ENCODE data around the gene NUDT16L1.

Gene NUDT16L1

GRCh38 chr16:4683255-4684057 lies 9.9 kb upstream of the NUDT16L1 start:
- 93 to 95% methylated on average over 17 of the region's 17 CpGs for WGBS, 2 experiments
- Histone ChIP-seq H3K4me1 (ENCODE audit: control insufficient read depth, insufficient read depth, low read length) (no peaks in the 10 kb centered on the region), H3K36me3 (ENCODE audit: control insufficient read depth, insufficient read depth, low read length) (peaks cover 7% of the 10 kb centered on the region), H3K27me3 (ENCODE audit: control insufficient read depth, insufficient read depth, low read length, poor library complexity, severe bottlenecking) (no peaks in the 10 kb centered on the region), H3K9me3 (ENCODE audit: control insufficient read depth, low read length) (no peaks in the 10 kb centered on the region), H3K27ac (ENCODE audit: insufficient read depth, low read depth, low read length, poor library complexity, severe bottlenecking) (no peak overlapping the region), H3K4me3 (ENCODE audit: insufficient read depth, low read depth, low read length) (no peak overlapping the region)

- Histone ChIP-seq H3K4me1 (ENCODE audit: control insufficient read depth, insufficient read depth, low read length) (no peaks in the 10 kb centered on the region), H3K4me3 (ENCODE audit: insufficient read depth, low read depth, low read length) (no peak overlapping the region), H3K9me3 (ENCODE audit: control insufficient read depth, low read length) (no peaks in the 10 kb centered on the region), H3K36me3 (ENCODE audit: control insufficient read depth, insufficient read depth, low read length) (peaks cover 7% of the 10 kb centered on the region), H3K27me3 (ENCODE audit: control insufficient read depth, insufficient read depth, low read length, poor library complexity, severe bottlenecking) (no peaks in the 10 kb centered on the region), H3K27ac (ENCODE audit: insufficient read depth, low read depth, low read length, poor library complexity, severe bottlenecking) (no peak overlapping the region)
- WGBS, 2 experiments = 96 to 97% methylated on average over 23 of the region's 23 CpGs
These were observed 9.2 kb upstream of the NUDT16L1 start for GRCh38 chr16:4684058-4684715.

DNA sequence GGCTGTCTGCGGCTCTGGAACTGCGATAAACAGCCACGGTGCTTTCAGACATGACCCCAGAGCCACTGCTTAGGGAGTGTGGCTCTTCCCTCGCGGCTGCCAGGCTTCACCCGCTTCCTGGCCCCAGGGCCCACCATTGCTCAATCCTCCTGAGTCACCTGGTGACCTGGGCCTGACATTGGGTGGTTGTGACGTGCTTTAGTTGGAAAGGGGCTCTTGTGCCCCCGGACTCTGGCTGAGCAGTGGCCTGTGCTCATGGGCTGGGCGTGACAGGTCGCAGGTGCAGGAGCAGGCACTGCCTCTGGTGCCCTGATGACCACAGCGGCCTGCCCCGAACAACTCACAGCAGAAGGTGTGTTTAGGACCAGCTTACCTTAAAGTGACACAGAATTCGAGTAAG lies 8.6 kb upstream of the NUDT16L1 start:
- Histone ChIP-seq H3K4me3 (ENCODE audit: insufficient read depth, low read depth, low read length) (no peak overlapping the region), H3K36me3 (ENCODE audit: control insufficient read depth, insufficient read depth, low read length) (peaks cover 7% of the 10 kb centered on the region), H3K9me3 (ENCODE audit: control insufficient read depth, low read length) (no peaks in the 10 kb centered on the region), H3K27me3 (ENCODE audit: control insufficient read depth, insufficient read depth, low read length, poor library complexity, severe bottlenecking) (no peaks in the 10 kb centered on the region), H3K27ac (ENCODE audit: insufficient read depth, low read depth, low read length, poor library complexity, severe bottlenecking) (no peak overlapping the region), H3K4me1 (ENCODE audit: control insufficient read depth, insufficient read depth, low read length) (no peaks in the 10 kb centered on the region)
- WGBS, 2 experiments = 95 to 97% methylated on average over 13 of the region's 13 CpGs

DNA sequence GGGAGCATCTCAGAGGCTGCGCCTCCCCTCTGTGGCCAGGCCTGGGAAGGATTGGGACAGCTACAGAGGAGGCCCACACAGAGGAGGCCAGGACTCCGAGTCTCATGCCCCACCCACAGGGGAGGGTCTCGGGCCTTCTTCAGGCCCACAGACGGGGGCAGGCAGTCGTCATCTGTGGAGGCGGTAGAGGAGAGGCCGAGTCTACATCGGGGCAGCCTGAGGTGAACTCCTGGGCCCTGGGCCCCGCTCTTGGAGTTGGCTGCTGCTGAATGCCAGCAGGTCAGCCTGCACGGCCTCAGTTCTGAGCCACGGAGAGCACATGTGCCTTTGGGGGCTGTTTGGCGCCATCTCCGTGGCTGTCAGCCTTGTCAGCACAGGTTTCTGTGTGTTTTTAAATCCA lies 8.1 kb upstream of the NUDT16L1 start:
- no peak overlapping the region for H3K27ac ChIP-seq (ENCODE audit: insufficient read depth, low read depth, low read length, poor library complexity, severe bottlenecking)
- no peak overlapping the region for H3K4me3 ChIP-seq (ENCODE audit: insufficient read depth, low read depth, low read length)
- H3K27me3 ChIP-seq (ENCODE audit: control insufficient read depth, insufficient read depth, low read length, poor library complexity, severe bottlenecking) = no peaks in the 10 kb centered on the region
- H3K9me3 ChIP-seq (ENCODE audit: control insufficient read depth, low read length) = no peaks in the 10 kb centered on the region
- WGBS, 2 experiments = 94 to 95% methylated on average over 13 of the region's 13 CpGs
- H3K36me3 ChIP-seq (ENCODE audit: control insufficient read depth, insufficient read depth, low read length) = peaks cover 7% of the 10 kb centered on the region
- H3K4me1 ChIP-seq (ENCODE audit: control insufficient read depth, insufficient read depth, low read length) = no peaks in the 10 kb centered on the region

DNA sequence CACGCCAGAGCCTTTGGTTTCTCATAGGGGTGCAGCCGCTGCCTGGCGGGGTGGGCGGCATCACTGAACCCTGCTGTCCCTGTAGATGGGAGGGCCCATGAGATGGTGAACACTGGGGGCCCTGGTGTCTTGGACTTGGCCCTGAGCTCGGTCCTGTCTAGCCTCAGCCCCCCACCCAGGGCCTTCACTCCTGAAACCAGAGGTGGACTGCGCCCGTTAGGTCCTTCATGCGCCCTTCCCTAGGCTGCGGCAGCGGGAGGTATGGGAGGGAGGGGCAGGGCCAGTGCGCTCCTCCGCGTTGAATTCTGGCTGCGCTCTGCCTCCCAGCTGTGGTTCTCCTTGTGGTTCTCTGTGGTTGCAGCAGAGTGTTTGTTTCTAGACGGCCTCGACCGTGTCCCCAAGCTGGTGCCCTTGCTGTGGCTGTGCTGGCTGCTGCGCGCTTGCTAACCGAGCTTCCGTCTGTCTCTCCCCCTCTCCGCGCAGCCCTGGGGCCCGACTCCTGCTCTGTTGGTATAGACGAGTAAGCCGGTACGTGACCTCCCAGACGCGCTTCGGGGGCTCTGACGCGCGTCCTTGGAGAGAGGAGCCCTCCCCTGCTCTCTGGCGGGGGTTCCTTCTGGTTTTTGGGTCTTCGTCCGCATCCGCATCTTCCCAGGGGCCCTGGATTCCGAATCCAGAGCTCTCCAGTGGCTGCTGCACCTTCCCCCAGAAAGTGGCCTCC lies 7.4 kb upstream of the NUDT16L1 start:
- H3K27me3 ChIP-seq (ENCODE audit: control insufficient read depth, insufficient read depth, low read length, poor library complexity, severe bottlenecking) = no peaks in the 10 kb centered on the region
- H3K4me1 ChIP-seq (ENCODE audit: control insufficient read depth, insufficient read depth, low read length) = no peaks in the 10 kb centered on the region
- no peak overlapping the region for H3K4me3 ChIP-seq (ENCODE audit: insufficient read depth, low read depth, low read length)
- H3K27ac ChIP-seq (ENCODE audit: insufficient read depth, low read depth, low read length, poor library complexity, severe bottlenecking) = no peak overlapping the region
- H3K9me3 ChIP-seq (ENCODE audit: control insufficient read depth, low read length) = no peaks in the 10 kb centered on the region
- peaks cover 7% of the 10 kb centered on the region for H3K36me3 ChIP-seq (ENCODE audit: control insufficient read depth, insufficient read depth, low read length)
- WGBS, 2 experiments = 94 to 96% methylated on average over 37 to 38 of the region's 38 CpGs

- 91 to 92% methylated on average over 27 of the region's 27 CpGs for WGBS, 2 experiments
- H3K4me3 ChIP-seq (ENCODE audit: insufficient read depth, low read depth, low read length) = no peak overlapping the region
- no peaks in the 10 kb centered on the region for H3K9me3 ChIP-seq (ENCODE audit: control insufficient read depth, low read length)
- H3K27me3 ChIP-seq (ENCODE audit: control insufficient read depth, insufficient read depth, low read length, poor library complexity, severe bottlenecking) = no peaks in the 10 kb centered on the region
- peaks cover 7% of the 10 kb centered on the region for H3K36me3 ChIP-seq (ENCODE audit: control insufficient read depth, insufficient read depth, low read length)
- H3K4me1 ChIP-seq (ENCODE audit: control insufficient read depth, insufficient read depth, low read length) = no peaks in the 10 kb centered on the region
- H3K27ac ChIP-seq (ENCODE audit: insufficient read depth, low read depth, low read length, poor library complexity, severe bottlenecking) = no peak overlapping the region
These were observed 6.7 kb upstream of the NUDT16L1 start for GRCh38 chr16:4686497-4687210.

DNA sequence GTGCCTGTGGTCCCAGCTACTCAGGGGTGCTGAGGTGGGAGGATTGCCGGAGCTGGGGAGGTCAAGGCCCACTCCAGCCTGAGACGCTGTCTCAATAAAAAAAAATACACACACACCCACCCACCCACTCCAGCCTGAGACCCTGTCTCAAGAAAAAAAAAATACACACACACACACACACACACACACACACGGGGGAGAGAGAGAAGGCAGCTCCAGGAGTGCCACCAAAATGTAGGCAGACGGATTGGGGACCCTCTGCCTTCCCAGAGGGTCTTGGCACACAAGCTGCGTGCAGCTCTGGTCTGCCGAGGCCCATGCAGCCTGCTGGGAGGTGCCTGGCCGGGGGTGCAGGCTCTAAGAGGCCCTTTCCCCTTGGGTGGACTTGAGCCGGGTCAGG lies 5.9 kb upstream of the NUDT16L1 start:
- H3K27me3 ChIP-seq (ENCODE audit: control insufficient read depth, insufficient read depth, low read length, poor library complexity, severe bottlenecking) = no peaks in the 10 kb centered on the region
- H3K27ac ChIP-seq (ENCODE audit: insufficient read depth, low read depth, low read length, poor library complexity, severe bottlenecking) = no peak overlapping the region
- H3K4me3 ChIP-seq (ENCODE audit: insufficient read depth, low read depth, low read length) = no peak overlapping the region
- peaks cover 5% of the 10 kb centered on the region for H3K4me1 ChIP-seq (ENCODE audit: control insufficient read depth, insufficient read depth, low read length)
- peaks cover under 1% of the 10 kb centered on the region for H3K36me3 ChIP-seq (ENCODE audit: control insufficient read depth, insufficient read depth, low read length)
- H3K9me3 ChIP-seq (ENCODE audit: control insufficient read depth, low read length) = no peaks in the 10 kb centered on the region
- WGBS, 2 experiments = 87 to 94% methylated on average over 8 of the region's 8 CpGs

GRCh38 chr16:4687946-4688673 lies 5.3 kb upstream of the NUDT16L1 start:
- Histone ChIP-seq H3K36me3 (ENCODE audit: control insufficient read depth, insufficient read depth, low read length) (no peaks in the 10 kb centered on the region), H3K27me3 (ENCODE audit: control insufficient read depth, insufficient read depth, low read length, poor library complexity, severe bottlenecking) (no peaks in the 10 kb centered on the region), H3K4me3 (ENCODE audit: insufficient read depth, low read depth, low read length) (no peak overlapping the region), H3K4me1 (ENCODE audit: control insufficient read depth, insufficient read depth, low read length) (peaks cover 7% of the 10 kb centered on the region), H3K27ac (ENCODE audit: insufficient read depth, low read depth, low read length, poor library complexity, severe bottlenecking) (no peak overlapping the region), H3K9me3 (ENCODE audit: control insufficient read depth, low read length) (no peaks in the 10 kb centered on the region)
- WGBS, 2 experiments = 92 to 94% methylated on average over 39 of the region's 39 CpGs

DNA sequence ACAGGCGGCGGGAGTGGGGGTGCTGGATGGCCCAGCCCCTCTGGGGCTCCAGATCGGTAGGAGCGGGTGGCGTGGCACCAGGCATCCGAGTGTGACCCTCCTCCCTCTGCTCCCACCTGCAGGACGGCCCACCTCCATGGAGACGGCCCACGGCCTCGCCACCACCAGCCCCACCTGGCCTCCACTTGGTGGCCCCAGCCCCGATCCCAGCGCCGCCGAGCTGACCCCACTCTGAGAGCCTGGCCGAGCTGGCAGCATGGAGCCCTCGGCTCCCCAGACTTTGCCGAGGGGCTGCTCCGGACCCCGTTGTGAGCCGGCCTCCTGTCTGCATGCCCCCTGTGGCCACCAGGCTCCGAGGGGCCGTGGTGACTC lies 4.7 kb upstream of the NUDT16L1 start:
- peaks cover 7% of the 10 kb centered on the region for H3K4me1 ChIP-seq (ENCODE audit: control insufficient read depth, insufficient read depth, low read length)
- H3K27me3 ChIP-seq (ENCODE audit: control insufficient read depth, insufficient read depth, low read length, poor library complexity, severe bottlenecking) = no peaks in the 10 kb centered on the region
- WGBS, 2 experiments = 95% methylated on average over 22 of the region's 22 CpGs
- H3K36me3 ChIP-seq (ENCODE audit: control insufficient read depth, insufficient read depth, low read length) = no peaks in the 10 kb centered on the region
- H3K4me3 ChIP-seq (ENCODE audit: insufficient read depth, low read depth, low read length) = no peak overlapping the region
- H3K27ac ChIP-seq (ENCODE audit: insufficient read depth, low read depth, low read length, poor library complexity, severe bottlenecking) = no peak overlapping the region
- no peaks in the 10 kb centered on the region for H3K9me3 ChIP-seq (ENCODE audit: control insufficient read depth, low read length)
